COLO668 (cell line): Measurements from ENCODE around the gene CGNL1.

ENCODE experiments used
- DNase-seq: peaks from one replicate; lab custom pipeline; 2025; ENCODE audit not compliant: unreplicated experiment; lab: John Stamatoyannopoulos, UW

The CGNL1 gene

DNA sequence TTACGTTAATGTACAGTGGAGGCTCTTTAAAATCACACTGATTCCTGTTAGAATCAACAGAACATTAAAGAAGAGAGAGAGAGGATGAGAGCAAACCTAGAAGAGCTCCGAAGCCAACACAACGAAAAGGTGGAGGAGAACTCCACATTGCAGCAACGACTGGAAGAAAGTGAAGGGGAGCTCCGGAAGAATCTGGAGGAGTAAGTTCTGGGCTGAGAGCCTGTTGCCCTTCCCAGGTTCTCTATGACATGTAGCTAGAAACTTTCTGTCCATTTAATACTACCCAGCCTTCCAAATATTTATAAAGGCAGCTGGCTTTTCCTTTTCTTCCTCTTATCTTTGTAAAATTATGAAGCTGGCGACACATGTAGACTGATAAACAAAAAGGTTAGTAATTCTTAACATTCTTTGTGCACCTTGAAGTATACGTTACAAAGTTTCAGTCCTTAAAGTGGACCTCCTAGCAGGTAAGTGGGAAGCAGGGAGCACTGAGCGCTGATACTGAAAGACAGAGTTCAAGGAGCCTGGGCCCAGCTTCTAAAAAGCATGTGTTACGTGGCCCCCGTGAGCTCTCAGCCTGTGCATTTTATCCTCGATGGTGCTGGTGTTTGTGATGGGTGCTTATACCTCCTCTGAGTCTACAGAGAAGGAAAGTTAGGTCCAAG, 75.9 kb downstream of the CGNL1 start:
- DNase-seq = no peak

GRCh38 chr15:57455929-57456328, 79.6 kb downstream of the CGNL1 start:
- DNase-seq = no peak

GRCh38 chr15:57456559-57456958, 80.3 kb downstream of the CGNL1 start:
- no peak for DNase-seq

DNA sequence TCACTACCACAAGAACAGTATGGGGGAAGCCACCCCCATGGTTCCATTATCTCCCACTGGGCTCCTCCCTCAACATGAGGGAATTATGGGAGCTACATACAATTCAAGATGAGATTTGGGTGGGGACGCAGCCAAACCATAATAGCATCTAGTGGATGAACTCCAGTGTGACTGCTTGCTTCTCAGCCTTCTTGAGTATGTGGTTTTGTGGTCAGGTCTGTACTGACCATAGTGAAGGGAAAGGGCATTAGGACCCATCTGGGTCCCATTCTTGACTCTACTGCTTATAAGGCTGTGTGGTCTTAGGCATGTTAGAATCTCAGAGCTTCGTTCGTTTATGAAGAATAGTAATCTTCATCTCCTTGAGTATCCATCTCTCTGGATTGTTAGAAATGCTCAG, 81.4 kb downstream of the CGNL1 start:
- no peak for DNase-seq

DNA sequence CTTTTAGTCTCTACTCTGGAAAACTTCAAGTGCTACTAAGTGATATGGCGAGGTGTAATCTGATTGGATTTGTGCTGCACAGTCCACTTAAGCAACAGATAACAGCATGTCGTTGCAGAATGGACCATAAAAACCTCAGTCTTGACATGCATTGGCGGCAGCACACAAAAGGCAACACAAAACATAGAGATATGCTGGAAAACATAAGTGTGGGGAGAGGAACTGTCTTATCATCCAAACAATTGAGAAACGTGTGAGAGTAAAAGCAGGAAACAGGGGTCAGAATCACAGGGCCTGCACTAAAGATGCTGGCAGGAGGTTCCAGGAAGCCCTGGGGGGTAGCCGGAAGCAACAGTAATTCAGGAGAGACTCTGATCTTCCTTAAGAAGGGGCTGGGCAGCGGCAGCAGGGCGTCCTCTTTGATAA, 82.1 kb downstream of the CGNL1 start:
- no peak for DNase-seq

DNA sequence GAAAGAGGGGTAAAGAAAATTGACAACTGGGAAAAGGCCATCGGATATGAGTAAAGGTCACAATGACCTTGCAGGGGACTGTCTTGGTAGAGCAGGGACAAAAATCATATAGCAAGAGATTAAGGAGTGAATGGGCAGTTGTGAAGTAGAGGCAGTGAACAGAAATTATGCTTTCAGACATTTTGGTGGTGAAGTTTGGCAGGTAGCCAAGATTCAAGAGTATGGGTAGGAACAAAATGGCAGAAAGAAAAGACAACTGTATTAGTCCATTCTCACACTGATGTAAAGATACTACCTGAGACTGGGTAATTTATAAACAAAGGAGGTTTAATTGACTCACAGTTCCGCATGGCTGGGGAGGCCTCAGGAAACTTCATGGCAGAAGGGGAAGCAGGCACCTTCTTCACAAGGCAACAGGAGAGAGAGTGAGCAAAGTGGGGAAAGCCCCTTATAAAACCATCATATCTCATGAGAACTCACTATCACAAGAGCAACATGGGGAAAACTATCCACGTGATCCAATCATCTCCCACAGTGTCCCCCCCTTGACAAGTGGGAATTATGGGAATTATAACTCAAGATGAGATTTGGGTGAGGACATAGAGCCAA, 84.0 kb downstream of the CGNL1 start:
- DNase-seq = no peak

DNA sequence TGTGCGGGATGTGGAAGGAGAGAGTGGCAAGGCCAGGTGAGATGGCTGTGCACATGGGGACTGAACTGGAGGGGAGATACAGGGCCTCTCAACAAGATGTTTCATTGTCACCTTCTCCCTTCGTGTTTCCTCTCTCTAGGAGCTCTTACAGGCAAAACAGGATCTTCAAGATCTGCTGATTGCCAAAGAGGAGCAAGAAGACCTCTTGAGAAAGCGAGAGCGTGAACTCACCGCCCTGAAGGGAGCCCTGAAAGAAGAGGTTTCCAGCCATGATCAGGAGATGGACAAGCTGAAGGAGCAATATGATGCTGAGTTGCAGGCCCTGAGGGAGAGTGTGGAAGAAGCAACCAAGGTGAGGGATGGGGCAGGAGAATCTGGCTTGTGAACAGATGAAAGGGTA, 85.2 kb downstream of the CGNL1 start:
- DNase-seq = no peak

- no peak for DNase-seq
Measured at GRCh38 chr15:57462381-57462780, 86.1 kb downstream of the CGNL1 start.

- DNase-seq = no peak
Measured at GRCh38 chr15:57463360-57463759, 87.1 kb downstream of the CGNL1 start.

GRCh38 chr15:57464480-57464879, 88.2 kb downstream of the CGNL1 start:
- DNase-seq = no peak

GRCh38 chr15:57468486-57468885, 92.2 kb downstream of the CGNL1 start:
- no peak for DNase-seq

DNA sequence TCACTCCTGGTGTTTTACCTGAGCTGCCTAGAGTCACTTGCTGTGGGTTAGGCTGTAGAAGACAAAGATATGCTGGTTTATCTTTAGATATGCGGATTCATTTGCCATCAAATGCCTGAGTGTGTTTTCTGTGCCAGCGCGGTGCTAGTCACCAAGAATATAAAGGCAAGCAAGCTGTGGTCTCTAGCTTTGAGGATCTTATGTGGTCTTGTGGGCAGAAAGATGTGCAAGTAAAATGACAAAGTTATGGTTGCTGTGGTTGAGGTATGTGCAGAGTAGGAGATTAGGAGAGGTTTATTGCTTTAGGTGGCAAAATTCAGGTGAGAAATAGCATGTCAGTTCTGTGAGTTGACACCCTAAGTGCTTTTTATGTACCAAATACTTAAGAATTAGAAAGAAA, 94.2 kb downstream of the CGNL1 start:
- DNase-seq = no peak

- no peak for DNase-seq
Measured at GRCh38 chr15:57472861-57473260, 96.6 kb downstream of the CGNL1 start.

DNA sequence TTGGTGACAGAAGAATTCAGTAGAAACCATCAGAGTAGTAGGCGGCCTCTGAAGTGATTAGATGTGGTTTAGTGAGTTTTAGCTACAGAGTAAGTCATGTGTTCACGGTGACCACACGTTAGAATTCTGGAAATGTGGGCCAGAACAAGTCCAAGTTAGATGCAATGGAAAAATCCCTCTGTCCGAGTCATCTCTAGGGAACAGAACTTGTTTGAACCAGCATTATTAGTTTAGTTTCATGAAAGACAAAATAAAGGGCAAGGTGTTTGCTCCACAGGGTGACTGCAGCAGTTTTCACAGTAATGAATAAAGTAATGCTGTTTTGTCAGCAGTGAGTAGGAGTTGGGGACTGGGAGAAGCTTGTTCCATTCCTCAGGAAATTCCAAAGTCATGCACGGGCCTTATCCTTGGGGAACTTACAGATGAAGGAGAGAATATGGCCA, 100.2 kb downstream of the CGNL1 start:
- no peak for DNase-seq

- peak; percentile 84 for DNase-seq
Measured at GRCh38 chr15:57477736-57478522, 101.6 kb downstream of the CGNL1 start.

- no peak for DNase-seq
Measured at GRCh38 chr15:57479005-57479404, 102.7 kb downstream of the CGNL1 start.

DNA sequence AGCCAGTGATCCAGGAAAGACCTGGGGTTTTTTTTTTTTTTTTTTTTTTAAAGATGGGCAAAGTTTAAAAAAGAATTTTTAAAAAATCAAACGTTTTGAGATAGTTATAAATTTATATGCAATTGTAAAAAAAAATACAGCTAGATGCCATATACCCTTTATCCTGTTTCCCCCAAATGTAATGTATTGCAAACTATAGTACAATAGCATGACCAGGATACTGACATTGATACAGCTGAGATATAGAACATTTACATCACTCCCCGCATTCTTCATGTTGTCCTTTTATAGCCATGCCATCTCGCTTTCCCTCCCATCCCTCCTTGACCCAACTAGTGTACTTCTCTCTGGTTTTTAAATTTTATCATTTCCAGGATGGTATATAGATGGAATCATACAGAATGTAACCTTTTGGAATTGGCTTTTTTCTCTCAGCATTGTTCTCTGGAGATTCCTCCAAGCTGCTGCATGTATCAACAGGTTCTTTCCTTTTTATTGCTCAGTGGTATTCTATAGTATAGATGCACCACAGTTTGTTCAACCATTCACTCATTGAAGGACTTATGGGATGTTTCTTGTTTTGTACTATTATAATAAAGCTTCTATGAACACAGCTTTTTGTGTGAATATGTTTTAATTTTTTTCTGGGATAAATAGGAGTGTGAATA, 104.9 kb downstream of the CGNL1 start:
- no peak for DNase-seq

GRCh38 chr15:57485869-57486268, 109.6 kb downstream of the CGNL1 start:
- DNase-seq = peak; percentile 14

- no peak for DNase-seq
Measured at GRCh38 chr15:57486833-57487232, 110.5 kb downstream of the CGNL1 start.

GRCh38 chr15:57489122-57489521, 112.8 kb downstream of the CGNL1 start:
- DNase-seq = no peak

DNA sequence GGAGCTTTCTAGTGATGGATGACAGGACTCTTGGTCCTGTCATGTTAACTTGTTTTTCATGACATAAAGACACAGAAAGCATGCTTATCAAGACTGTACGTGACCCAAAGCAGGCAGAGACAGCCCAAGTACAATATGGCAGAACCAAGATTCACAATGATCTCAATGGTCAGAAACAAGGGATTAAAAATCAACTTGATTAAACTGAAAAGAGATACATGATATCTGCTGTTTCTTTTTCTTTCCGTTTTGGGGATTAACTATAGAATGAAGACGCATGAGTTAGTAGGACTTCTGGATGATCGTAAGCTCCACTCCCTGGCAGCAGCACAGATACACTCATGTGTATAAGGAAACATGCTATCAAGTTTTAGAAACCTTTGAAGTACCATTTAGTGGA, 117.0 kb downstream of the CGNL1 start:
- DNase-seq = no peak

DNA sequence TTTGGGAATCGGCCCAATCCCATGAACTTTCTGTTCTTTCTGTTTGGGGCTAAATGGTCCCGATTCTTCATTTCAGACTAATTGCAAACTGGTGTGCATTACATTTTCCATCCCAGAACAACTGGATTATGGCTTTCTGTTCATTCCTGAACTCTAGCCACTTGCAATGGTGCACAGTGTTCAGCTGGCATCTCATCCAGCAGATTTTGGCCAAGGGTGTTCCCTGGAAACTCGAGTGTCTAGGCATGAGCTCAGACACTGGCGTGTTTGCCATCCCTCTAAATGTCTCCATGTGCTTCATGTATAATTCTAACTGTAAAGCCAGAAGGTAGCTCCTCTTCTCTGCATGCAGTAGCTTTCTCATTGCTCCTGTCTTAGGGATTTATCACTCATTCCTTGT, 118.3 kb downstream of the CGNL1 start:
- DNase-seq = no peak
